ENCODE results near the gene ACOX3.
"Not testable (repeated sequence)": the region's sequence is repeated elsewhere in the genome, so short reads cannot be mapped to it uniquely, and the experiment has no call there.

The ACOX3 gene

GRCh38 chr4:8370106-8370787, 70.3 kb downstream of the ACOX3 start:
- DNase-seq, result no peak

GRCh38 chr4:8369426-8370105, 71.0 kb downstream of the ACOX3 start:
- no peak for DNase-seq

DNA sequence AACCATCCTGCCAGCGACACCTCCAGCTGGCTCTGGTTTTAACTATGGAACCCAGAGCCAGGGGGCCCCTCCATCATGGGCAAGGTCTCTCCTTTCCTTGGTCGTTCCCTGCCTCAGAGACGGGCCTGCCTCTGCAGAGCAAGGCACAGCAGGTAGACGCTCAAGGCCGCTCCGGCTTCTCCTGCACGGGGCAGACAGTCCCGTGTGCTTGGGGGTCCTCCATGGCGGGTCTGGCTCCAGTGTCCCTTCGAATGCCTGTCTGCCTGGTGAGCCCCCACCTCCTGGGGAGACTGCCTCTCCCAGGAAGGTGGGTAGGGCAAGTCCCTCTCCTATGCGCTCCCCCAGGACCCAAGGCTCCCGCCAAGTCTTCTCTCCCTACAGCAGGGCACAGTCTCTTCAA, 71.5 kb downstream of the ACOX3 start:
- DNase-seq, result no peak

DNA sequence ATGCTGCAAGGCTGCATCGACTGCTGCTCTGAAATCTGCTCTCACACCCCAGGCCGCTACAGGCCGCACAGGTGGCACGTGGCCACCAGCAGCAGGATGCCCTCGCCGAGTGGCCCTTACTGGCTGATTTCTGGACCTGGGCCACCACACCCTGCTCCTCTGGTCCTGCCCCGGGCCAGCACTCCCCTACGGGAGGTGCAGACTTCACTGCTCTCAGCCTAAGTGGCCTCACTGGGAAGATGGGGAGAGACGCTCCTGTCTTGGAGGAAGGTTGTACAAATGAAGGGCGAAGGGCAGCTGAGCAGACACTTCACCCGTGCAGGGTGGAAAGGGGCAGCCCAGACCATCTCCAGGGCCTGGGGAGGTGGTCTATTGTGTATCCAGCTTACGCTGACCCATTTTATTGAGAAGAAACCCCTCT, 72.5 kb downstream of the ACOX3 start:
- DNase-seq, result no peak

GRCh38 chr4:8366601-8367000, 73.9 kb downstream of the ACOX3 start:
- no peak for DNase-seq

- DNase-seq, result no peak
Measured at GRCh38 chr4:8365951-8366350, 74.6 kb downstream of the ACOX3 start.

GRCh38 chr4:8365353-8365752, 75.2 kb downstream of the ACOX3 start:
- no peak for DNase-seq

DNA sequence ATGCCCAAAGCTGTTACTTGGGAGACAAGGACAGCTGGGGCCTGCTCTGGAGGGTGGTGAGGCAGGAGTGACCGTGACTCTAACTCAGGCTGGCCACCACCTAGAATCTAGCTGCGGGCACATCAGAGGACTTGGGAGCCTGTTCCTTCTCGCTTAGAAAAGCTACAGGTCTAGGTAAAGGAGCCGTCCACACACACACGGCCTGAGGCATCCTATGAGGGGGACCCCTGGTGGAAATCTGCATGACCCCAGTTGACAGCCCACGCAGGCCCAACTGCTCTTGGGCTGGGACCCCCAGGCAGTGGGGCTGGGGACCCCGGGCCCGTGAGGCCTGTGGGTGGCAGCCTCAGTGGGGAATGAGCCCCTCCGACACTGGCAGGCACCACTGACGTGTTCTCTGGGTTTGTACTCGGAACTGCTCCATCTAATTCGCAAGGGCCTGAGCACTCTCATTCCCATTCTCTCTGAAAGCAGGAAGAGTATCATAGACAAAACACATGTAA, 75.6 kb downstream of the ACOX3 start:
- no peak for DNase-seq

- no peak for DNase-seq
Measured at GRCh38 chr4:8364141-8364540, 76.4 kb downstream of the ACOX3 start.

DNA sequence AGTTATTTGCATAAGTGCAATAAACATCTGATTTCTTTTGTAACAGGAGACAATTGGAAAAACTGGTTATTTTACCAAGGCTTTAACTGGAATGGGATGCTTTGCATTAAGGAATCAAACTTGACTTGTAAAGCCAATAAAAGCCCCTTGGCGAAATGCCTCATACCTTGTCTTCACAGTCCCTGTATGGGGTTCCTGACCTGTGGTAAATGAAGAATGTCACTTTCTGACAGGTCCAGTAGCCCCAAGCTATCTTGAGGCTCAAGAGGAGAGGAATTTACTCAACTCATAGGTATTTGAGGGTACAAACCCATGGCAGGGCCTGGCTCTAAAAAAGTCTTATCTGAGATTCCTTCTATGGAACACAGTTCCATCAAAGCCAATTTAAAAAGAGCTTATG, 78.0 kb downstream of the ACOX3 start:
- DNase-seq, result no peak

- DNase-seq, result no peak
Measured at GRCh38 chr4:8359193-8359592, 81.3 kb downstream of the ACOX3 start.

DNA sequence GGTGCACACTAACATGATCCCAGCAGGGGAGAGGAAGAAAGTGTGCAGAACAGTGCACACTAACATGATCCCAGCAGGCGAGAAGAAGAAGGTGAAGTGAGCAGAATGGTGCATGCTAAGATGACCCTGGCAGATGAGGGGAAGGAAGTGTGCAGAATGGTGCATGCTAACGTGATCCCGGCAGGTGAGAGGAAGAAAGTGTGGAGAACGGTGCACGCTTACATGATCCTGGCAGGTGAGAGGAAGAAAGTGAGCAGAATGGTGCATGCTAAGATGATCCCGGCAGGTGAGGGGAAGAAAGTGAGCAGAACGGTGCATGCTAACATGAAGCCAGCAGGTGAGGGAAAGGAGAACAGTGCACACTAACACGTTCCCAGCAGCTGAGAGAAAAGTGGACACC, 83.7 kb downstream of the ACOX3 start:
- DNase-seq, result no peak

GRCh38 chr4:8355864-8356565, 84.5 kb downstream of the ACOX3 start:
- DNase-seq, result no peak

- DNase-seq, result no peak
Measured at GRCh38 chr4:8355306-8355705, 85.2 kb downstream of the ACOX3 start.

- no peak for DNase-seq
Measured at GRCh38 chr4:8353912-8354453, 86.5 kb downstream of the ACOX3 start.

DNA sequence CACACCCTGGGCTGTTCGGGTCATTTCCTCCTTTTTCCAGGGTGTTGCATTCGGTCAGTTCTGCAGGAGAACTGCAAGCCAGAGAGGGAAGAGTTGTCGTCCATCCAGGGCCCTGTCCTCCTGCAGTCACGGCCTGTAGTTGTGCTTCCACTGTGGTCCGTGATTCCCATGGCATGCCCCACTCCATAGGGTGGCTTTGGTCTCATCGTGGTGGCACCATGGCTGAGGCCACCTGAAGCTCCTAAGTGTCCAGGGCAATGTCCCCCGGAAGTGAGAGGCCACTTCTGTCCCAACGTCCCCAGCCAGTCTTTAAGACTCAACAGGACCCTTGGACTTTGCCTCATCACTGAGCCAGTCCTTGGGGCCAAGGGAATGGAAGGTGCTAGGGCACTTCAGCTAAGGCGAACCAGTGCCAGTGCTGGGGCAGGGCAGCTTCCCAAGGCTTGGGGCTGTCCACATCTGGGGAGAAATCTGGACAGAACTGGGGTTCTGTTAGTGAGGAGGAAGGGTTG, 87.3 kb downstream of the ACOX3 start:
- DNase-seq, result no peak

GRCh38 chr4:8352368-8353157, 88.0 kb downstream of the ACOX3 start:
- no peak for DNase-seq

GRCh38 chr4:8351931-8352367, 88.6 kb downstream of the ACOX3 start:
- peak in 1 of 2 experiments; percentile 3 for DNase-seq

DNA sequence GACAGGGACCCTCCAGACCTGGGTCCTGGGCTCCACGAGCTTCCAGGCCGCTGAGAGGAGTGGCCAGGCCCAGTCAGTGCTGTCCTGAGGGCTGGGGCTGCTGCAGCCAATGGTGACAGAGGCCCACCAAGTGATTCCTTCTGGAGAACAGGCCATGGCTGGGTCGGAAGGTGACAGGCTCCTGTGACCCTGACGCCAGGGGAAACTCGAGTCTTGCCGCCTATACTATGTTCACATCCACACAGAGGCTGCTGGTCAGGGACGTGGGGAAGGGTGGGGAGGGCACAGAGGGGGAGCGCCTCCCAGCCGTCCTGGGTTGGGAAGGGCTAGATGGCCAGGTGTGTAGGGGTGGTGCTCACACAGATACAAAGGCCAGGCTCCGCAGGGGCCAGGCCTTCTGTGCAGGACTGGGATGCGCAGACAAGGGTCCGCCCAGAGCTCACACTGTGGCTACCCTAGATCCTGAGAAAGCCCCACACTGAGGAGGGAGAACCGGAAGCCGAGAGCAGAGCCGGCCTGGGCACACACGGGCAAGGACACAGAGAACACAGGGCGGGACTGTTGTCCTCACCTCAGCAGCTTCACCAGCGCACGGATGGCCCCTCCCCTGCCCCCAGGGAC, 89.6 kb downstream of the ACOX3 start:
- no peak for DNase-seq

GRCh38 chr4:8350352-8350751, 90.2 kb downstream of the ACOX3 start:
- no peak for DNase-seq

GRCh38 chr4:8349664-8350236, 90.8 kb downstream of the ACOX3 start:
- no peak for DNase-seq

GRCh38 chr4:8349236-8349635, 91.3 kb downstream of the ACOX3 start:
- DNase-seq, result not testable (repeated sequence)

Measured in SHP77 (cell line).